Myocyte (in vitro differentiated cells): ENCODE data around the gene CADPS. TPM values are rescaled to one million over a fixed set of nuclear protein-coding genes. Genes with fewer than 3 reads are reported as not detected.
A peak's percentile ranks its signal among the peaks of the same experiment; 100 is the strongest.
"Not testable (repeated sequence)": the region's sequence is repeated elsewhere in the genome, so short reads cannot be mapped to it uniquely, and the experiment has no call there.

ENCODE experiments used
- DNase-seq: peaks from one replicate; pipeline ENCODE4 v3.0.0-alpha.2; 2012; ENCODE audit warnings: low read depth
- total RNA-seq: library from RNA; depleted of rRNA; stranded (reverse); fragments of >200 nt; gene quantifications from 2 replicates; pipeline ENCODE4 v1.2.3, GENCODE V29; 2014

CADPS gene
- total RNA-seq, 1 donor from 2014 or later: not detected

DNA sequence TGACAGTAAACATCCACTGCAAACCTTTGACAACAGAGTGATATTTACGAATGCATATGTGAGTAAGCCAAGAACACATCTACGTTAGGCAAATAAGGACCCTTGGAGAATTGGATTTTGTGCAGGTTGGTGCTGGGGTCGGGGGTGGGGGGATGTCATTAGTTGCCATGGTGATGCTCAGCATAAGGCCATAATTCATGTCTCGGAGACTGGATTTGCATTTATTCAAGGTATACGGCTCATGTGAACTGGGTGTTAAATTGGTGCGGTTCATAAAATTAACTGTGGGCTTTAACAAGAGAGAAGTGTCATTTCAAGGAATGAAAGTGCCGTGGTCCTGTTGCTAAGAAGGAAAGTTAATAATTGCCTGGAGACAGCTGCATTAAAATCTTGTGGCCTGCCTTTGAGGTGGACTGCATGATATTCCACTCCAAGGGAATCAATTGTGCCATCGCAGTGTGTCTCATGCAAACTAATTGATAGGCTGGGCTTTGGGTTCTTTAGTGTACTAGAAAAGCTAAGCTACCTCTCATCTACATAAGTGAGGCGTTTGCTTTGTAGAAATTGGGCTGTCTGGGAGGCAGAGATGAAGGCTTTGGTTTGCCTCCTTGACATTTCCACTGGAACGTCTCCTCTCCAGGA, 273.0 kb downstream of the CADPS start:
- DNase-seq: peak; percentile 57

DNA sequence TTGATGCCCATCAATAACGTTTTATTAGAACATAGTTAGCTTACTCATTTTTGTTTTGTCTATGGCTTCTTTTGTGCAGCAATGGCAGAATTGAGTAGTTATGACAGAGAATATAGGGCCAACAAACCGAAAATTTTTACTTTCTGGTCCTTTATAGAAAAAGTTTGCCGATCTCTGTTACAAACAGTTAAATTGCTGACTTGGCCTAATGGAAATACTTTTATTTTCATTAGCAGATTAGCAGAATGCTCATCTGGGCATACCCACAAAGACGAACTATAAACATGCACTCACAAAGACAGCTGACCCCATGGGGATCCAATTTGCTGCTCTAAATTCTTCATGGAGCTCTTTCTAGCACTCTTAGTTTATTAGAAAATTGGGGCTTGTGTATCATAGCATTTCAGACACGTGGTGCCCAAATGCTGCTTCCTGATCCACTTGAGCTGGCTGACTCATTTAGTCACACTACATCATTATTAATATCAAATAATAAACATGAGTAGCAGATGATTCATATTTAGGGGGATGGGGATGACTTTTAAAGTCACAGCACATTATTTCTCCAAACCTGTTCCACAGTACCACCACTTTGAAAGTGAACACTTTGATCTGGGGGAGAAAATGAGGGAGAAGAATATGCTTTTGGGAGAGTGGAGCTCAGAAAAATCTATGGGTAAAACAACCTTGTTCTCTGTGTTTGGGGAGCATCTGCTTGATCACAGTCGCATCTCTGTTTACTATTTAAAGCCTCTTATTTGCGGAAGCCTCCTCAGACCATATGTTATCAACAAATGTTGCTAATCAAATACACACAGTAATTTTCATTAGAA, 273.8 kb downstream of the CADPS start:
- DNase-seq: peak; percentile 80

DNA sequence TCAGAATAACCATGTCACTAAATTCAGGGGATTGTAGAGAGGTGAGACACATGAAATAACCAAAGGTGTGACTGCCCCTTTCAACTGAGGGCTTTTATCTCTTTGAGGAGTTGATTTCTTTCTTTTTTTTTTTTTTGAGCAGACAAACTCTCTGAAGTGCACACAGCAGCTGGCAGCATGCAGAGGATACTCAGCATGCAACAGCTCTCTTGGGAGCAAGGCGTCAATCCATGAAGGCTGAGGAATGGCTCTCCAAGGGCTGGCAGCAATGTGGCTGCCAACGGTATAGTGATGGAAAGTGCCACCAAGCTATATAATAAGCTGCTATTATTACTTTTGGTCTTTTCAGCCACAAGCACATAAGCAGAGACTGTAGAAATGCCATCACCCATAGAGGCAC, 275.2 kb downstream of the CADPS start:
- peak; percentile 72 for DNase-seq

DNA sequence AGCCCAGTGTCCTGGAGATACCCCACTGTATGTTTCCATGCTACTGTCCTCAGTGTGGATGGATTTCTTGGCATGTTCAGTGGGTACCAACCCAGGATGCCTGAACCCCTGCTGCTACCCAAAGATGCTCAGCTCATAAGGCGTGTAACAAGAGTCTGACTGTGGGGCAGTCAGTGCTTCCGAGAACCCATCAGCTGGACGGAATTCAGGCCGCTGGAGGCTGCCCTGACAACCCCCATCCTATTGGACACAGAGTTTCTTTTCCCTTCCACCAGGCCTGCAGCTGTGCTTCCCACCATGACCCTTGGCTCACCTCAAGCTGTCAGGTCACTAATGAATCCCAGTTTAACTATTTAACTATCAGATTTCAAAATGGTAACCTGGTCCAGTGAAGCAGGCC, 277.7 kb downstream of the CADPS start:
- peak; percentile 70 for DNase-seq

DNA sequence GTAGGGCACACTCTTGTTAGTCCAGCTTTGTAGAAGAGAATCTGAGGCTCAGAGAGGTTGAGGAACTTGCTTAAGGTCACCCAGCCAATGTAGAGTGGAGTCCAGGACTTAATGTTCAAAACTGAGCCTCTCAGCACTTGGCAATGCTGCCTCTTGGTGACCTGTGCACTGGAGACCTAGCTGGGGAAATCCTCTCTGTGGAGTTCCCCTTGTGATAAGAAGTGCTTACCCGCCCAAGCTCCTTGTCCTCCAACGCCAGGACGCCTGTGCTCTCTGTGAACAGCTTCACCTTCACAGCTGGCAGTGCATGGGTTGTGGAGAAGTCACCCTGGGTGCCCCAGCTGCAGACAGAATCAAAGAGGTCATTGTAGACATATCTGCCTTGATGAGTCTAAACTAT, 282.8 kb downstream of the CADPS start:
- DNase-seq: no peak

DNA sequence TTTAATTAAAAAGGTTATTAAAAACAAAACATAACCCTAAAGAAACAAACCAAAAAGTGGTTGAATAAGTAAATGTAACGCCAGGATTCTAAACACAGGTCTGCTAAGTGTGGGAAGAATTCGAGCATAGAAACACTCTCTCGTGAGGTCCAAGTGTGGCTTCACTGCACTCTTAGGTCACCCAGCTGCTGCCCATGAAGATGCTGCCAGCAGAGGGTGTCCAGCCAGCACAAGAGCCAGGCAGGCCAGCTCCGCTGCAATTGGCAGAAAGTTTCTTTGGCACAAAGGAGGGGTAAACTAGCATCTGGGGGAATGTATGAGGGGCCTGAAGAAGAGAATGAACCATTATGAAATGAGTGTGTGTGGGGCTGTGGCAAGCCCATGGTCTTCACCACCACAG, 286.1 kb downstream of the CADPS start:
- DNase-seq: peak; percentile 77

DNA sequence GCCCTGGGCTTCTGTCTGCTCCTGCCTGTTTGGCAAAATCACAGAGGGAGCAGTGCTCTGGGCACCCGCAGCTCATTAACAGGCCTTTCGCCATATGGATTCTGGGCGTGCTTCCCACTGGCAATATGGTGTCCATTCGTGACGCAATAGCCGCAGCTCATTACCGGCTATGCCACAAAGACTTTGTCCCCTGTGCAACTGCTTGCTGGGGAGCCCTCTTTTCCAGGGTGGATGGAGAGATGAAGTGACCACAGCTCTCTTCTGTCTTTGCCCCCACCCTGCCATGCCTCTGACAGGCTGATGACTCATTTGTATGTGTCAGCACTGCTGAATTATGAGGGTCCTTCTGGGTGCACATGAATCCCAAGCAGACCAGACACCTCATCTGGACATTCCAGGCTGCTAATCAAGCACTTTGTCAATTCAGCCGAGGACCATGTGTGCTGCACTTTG, 287.6 kb downstream of the CADPS start:
- DNase-seq: peak; percentile 81

DNA sequence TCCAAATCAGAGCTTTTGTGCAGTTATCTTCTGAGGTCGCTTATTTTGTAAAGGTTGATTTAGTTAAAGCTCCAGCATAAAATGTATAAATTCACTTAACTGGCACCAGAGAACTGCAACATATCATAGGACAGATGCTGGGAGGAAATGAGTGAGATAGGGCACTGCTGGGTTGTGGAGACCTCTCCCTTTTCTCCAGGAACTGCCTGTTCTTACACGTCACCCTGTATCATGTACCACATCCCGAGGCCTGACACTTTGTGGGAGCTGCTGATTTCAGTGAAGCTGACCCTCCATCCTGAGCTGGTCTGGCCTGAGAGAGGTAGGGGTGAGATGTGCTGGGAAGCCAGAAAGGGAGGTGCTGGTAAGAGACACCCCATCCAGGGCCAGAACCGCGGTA, 288.0 kb downstream of the CADPS start:
- DNase-seq: no peak

DNA sequence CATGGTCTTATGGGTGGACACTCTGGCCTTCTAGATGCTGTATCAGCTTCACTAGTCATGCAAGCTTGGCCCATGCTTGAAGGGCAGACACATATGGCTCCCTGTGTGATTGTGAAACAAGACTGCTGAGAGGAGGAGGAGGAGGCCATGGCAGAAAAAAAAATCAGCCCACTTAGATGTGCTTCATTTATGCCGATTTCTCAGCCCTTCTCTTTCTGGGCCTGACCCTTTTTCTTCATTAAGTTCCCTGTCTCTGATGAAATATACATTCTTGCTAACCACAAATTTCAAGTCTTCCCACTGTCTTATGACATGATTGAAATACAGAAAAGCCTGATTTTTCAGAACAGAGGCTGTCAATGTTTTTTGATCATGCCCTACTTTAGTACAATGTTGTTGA, 288.9 kb downstream of the CADPS start:
- peak; percentile 51 for DNase-seq

DNA sequence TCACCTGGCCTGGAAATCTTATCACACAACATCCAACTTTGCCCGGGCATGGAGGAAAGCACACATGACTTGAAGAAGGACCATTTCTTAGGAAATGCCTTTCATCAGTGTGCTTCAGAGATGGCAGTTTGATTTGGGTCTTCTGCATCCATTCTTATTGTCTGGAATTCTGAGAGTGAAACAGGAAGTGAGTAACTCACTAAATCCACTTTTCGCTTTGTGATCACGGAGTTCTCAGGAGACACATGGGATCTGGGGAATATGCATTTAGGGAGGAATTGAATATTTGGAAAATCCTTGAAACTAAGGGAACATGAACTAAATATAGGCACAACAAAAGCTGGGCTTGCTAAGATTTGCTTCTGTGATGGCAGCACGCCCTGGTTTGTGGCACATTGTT, 289.4 kb downstream of the CADPS start:
- no peak for DNase-seq

DNA sequence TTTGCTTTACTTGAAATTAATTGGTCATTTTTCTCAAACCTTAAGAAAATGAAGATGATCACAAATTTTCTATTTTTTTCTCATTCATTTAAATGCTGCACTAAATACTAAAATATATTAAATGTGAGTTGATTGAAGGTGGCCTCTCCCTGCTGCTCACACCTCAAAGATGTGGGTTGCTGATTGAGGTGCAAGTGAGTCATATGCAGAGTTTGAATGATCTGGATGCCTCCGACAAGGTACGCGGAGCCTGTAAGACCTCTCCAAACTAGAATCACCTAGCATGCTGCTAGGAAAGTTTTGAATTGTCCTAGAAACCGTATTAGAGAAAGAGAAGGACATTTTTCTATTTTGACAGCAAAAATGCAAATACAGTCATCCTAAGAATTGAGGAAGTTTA, 290.6 kb downstream of the CADPS start:
- DNase-seq: no peak

DNA sequence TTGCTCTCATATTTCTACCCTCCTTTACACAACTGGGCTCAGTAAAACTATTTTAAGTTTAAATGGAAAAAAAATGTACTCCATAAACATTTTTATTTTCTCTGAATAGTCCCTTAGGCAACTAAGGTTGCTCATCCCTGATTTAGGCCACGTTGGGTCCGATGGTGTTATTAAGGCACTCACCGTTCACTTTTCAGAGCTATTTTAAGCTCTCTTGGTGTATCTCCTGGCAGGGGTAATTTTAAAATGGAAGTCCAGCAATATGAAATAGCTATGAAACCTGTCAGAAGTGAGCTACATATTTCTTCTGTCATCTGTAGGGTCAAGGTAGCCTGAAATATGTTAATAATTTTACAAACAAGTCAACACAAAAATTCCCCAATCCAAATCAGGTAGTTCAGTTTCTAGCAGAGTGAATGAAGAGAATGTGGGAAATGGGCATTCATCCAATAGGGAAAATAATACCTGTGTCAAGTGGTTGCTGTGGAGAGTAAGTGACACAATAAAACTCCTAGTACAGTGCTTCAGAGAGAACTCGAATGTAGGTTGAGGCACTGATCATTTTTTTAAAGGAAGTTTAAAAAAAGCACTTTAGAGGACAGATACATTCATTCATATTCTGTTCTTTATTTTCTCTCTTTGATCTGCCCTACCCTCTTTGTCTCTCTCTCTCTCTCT, 292.6 kb downstream of the CADPS start:
- DNase-seq: no peak

DNA sequence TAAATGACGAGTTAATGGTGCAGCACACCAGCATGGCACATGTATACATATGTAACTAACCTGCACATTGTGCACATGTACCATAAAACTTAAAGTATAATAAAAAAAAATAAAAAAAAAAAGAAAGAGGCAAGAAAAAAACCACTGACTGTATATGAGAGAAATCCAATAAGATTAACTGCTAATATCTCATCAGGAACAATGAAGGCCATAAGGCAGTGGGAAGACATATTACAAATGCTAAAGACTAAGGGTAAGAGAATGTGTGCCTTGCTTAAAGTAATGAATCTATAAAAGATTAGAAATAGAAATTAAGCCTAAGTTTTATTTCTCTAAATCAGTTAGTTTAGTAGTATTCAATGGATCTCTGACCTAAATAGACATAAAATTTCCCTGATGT, 294.7 kb downstream of the CADPS start:
- not testable (repeated sequence) for DNase-seq

DNA sequence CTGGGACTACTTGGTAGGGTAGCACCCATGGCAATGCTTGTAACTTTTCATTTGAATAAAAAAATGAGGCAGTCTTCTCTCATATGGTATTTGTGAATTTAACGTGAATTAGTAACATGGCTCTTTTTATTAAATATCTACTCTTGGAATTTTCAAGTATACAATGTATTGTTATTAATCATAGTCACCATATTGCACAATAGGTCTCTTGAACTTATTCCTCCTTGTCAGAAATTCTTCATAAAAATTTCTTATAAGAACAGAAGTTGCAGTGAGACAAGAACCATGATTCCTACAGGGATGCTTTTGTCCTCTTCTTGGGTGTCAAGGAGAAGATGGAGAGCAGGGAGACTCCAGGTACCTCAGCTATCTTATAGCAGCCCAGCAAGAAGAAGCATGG, 298.1 kb downstream of the CADPS start:
- no peak for DNase-seq

DNA sequence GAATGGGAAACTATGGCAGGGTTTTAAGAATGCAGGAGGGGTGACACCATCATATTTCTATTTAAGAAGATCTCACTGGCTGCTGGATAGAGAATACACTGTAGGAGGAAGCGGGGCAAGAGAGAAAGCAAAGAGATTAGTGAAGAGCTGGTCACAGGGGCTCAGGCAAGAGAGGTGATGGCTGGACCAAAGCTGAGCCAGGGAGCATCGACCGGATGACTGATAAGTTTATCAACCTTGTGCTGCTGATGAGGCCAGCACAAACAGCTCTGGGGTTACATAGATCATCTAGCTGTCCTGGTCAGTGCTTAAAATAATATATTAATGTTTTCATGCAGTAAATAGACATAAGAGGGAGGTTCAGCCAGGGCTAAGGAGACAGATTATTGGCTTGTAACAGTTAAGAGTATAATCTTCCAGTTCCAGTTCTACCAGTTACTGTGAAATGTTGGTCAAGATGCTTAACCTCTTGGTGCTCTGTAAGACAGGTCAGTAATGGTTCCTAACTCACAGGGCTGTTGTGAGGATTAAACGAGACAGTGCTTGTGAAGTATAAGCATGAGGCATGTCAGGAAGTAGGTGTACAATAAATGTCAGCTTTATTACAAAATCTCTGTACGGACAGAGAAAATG, 300.8 kb downstream of the CADPS start:
- DNase-seq: no peak

DNA sequence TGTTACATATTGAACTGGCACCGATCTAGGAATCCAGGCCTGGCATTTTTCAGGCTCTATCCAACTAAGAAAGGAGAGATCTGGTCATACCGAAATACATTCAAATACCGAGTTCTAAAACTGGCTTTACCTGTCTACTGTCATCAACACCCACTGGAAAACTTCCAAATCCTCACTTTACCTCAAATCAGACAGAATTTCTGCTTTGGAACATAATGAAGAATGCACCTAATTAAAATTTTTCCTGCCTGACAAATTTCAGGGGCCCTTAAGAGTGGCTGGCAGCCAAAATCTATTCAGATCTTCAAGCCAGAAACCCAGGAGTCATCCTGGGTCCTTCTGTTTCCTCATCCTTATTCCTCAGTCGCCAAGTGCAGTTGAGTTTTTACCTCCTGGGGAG, 303.3 kb downstream of the CADPS start:
- DNase-seq: no peak

DNA sequence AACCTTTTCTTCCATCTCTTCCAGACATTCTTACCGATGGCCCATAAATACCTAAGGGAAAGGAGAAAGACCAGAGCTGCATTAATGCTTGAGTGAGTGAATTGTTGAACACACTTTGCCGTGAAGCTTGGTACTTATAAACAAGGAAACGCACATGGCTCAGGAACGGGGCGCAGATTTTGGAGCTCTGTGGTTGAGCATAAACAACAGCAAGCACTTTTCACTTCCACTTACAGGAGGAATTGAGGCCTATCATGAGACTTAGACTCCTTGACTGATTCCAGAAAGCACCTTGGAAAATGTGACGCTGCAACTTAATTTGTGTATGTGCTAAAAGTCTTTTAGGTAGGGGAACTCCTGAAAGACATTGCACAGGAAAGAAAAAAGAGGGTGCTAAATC, 304.3 kb downstream of the CADPS start:
- no peak for DNase-seq

DNA sequence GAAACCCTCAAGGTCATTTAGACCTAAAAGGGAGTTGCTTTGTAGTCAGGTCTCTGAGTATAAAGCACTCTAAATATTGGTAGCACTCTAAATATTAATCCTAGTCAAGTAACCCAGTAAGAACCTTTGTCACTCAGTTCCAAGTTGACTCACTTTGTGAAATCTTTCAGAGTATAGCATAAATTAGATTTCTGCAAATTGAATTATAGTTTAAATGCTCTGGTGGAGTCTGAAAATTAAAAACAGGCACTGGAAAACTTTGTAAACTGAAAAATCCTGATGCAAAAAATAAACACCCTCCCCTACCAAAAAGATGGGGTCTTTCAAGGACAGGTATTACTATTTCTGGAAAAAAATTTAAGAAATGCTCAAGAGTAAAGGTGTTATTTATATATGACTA, 305.6 kb downstream of the CADPS start:
- no peak for DNase-seq

DNA sequence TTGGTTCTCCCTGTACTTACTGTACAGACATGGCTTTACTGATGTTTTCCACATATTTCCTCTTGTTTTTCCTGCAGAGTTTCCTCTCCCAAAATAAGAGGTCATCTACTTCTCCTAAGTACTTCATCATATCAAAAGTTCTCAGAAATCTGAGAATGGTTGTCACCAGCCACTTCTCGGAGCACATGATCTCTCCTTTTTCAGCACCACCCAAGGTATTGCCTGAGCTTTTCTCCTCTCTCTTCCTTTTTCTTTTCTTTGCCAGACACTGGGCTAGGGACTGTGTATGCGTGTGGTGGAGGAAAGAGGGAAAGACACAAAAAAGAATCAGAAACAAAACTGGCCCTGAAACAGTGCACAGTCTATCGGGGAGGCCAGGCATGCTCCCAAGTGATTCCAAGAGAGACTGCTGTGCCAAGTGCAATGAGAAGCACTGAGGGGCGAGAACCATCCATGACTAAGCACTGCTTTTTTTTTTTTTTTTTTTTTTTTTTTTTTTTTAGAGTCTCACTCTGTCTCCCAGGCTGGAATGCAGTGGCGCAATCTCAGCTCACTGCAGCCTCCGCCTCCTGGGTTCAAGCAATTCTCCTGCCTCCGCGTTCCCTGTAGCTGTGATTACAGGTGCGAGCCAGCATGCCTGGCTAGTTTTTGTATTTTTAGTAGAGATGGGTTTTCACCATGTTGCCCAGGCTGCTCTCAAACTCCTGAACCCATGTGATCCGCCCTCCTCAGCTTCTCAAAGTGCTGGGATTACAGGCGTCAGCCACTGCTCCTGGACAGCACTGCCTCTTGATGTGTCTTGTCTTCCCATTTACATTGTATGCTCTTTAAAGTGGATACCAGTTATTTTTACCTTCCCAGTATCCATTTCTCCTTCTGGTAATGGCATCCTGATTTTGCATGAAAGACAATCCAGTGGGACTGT, 307.9 kb downstream of the CADPS start:
- peak; percentile 66 for DNase-seq

DNA sequence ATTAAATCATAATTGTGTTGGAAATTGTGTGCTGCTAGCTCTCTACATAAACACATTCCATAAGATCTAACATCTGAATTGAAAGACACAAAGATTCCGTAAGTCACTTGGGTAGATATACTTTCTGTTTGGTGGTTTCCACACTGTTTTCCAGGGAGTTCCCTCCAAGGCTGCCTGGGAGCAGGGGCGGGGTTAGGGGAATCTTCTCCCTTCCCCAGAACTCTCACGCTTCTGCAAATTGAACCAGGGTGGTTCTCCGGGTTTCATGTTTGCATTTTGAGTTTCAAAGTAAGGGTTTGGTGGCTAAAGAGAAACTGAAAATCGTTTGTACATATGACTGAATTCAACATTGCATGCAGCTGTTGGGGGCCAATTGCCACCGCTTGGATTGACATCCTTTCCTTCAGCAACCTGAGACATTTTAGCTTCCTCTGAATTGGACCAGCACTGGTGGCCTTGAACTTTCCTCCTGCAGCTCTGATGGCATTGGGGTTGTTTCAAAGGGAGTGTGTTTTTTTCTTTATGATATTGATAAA, 309.1 kb downstream of the CADPS start:
- no peak for DNase-seq
